ENCODE results near the gene TRPM3. TPM values are rescaled to one million over a fixed set of nuclear protein-coding genes. Genes with fewer than 3 reads are reported as not detected.

The TRPM3 gene
- total and polyA plus RNA-seq, 2 of the 8 experiments (the other 6 are each of a cell fraction or from before 2014, with no cell fraction given), result 2.4 to 10.9 TPM

- peaks cover 0 to 3% (median 0%) of the 10 kb centered on the region in 4 experiments; a peak in 2 of 7 replicates for H3K4me1 ChIP-seq (replicated peaks in 1 of 4; ENCODE audit: control insufficient read depth in 3 of 4, insufficient read depth in 4 of 4, low read length in 3 of 4)
- no peak overlapping the region for H2BK12ac ChIP-seq (ENCODE audit: low read depth, low read length)
- H3K4me2 ChIP-seq (ENCODE audit: insufficient read depth in 1 of 2, low read depth in 2 of 2, low read length in 2 of 2), result no peak overlapping the region
- no peak overlapping the region for H3K4ac ChIP-seq (replicated peaks; ENCODE audit: insufficient read length, low read depth, low read length)
- H4K20me1 ChIP-seq (replicated peaks in 1 of 2; ENCODE audit: control insufficient read depth in 1 of 2, insufficient read depth in 2 of 2, low read length in 2 of 2), result no peaks in the 10 kb centered on the region
- no peaks in the 10 kb centered on the region for H3K27me3 ChIP-seq (replicated peaks in 1 of 4; ENCODE audit: control insufficient read depth in 3 of 4, extremely low read depth in 1 of 4, insufficient read depth in 3 of 4, low read length in 3 of 4)
- DNase-seq (ENCODE audit: low read depth in 1 of 2, low spot score in 2 of 2) (no peak), FAIRE-seq (no peak)
- H3K79me1 ChIP-seq (ENCODE audit: low read depth, low read length), result no peaks in the 10 kb centered on the region
- no peak overlapping the region for H4K8ac ChIP-seq (ENCODE audit: extremely low read depth, insufficient read depth, low read length)
- no peaks in the 10 kb centered on the region for H3K36me3 ChIP-seq (ENCODE audit: control insufficient read depth in 2 of 4, insufficient read depth in 4 of 4, low read length in 3 of 4)
- no peaks in the 10 kb centered on the region for H3K9me3 ChIP-seq (ENCODE audit: insufficient read depth in 2 of 2, low read depth in 1 of 2, low read length in 1 of 2)
- no peak overlapping the region for H4K5ac ChIP-seq (ENCODE audit: insufficient read length, low read depth, low read length)
- H2BK5ac ChIP-seq (ENCODE audit: low read depth, low read length), result no peak overlapping the region
- H3K4me3 ChIP-seq (ENCODE audit: extremely low read depth in 1 of 4, insufficient read depth in 2 of 4, low read depth in 3 of 4, low read length in 4 of 4), result no peak overlapping the region
- no peak overlapping the region for H3K14ac ChIP-seq (ENCODE audit: insufficient read length)
- H3K18ac ChIP-seq (ENCODE audit: extremely low read depth, low read length), result no peak overlapping the region
- H3K79me2 ChIP-seq (ENCODE audit: control insufficient read depth in 1 of 2, insufficient read depth in 2 of 2, low read length in 2 of 2), result no peaks in the 10 kb centered on the region
- POLR2A ChIA-PET (ENCODE audit: partially characterized antibody), result no interaction called here
- CTCF ChIA-PET (ENCODE audit: partially characterized antibody), result no interaction called here
- H3K9ac ChIP-seq (replicated peaks in 1 of 4; ENCODE audit: extremely low read depth in 1 of 4, low read depth in 3 of 4, low read length in 3 of 4), result no peak overlapping the region
- no peak overlapping the region for H4K91ac ChIP-seq (replicated peaks; ENCODE audit: insufficient read length, low read length)
- H3K23ac ChIP-seq (ENCODE audit: insufficient read length), result no peak overlapping the region
- no peak overlapping the region for H2BK20ac ChIP-seq (ENCODE audit: low read length)
- H3K27ac ChIP-seq (ENCODE audit: low read depth, low read length), result no peak overlapping the region
- no peak overlapping the region for H3K56ac ChIP-seq (replicated peaks; ENCODE audit: insufficient read length, low read depth, low read length)
- no peak overlapping the region for H2BK15ac ChIP-seq (ENCODE audit: low read length)
- no peaks in the 10 kb centered on the region for H3K23me2 ChIP-seq (ENCODE audit: low read depth, low read length)
- H2BK120ac ChIP-seq (replicated peaks; ENCODE audit: low read depth, low read length), result no peak overlapping the region
- H2AK5ac ChIP-seq (ENCODE audit: low read depth, low read length), result no peak overlapping the region
- no peak overlapping the region for H2AFZ ChIP-seq (ENCODE audit: low read length)
- TF ChIP-seq EGR1 (IDR thresholded peaks at IDR 0.05; ENCODE audit: borderline replicate concordance, low read depth, low read length) (no peak), POLR2A (IDR thresholded peaks at IDR 0.05; ENCODE audit: control extremely low read depth in 1 of 2, low read depth in 2 of 2, low read length in 2 of 2) (no peak), ASH2L (IDR thresholded peaks at IDR 0.05; ENCODE audit: low read length) (no peak), NRF1 (IDR thresholded peaks at IDR 0.05; ENCODE audit: low read depth, low read length) (no peak), E2F6 (IDR thresholded peaks at IDR 0.05) (no peak), CEBPB (IDR thresholded peaks at IDR 0.05; ENCODE audit: low read depth, low read length) (no peak)
Observed at GRCh38 chr9:71032779-71033178, 88.6 kb downstream of the TRPM3 start.

Measured in H1 (cell line).